HG02973 (cell line): ENCODE data around the gene TNFAIP8.

Experiments used
- ATAC-seq: cut with Tn5 transposase; IDR thresholded peaks from one replicate; pipeline ENCODE4 v1.9.1; 2021; ENCODE audit warnings: moderate library complexity; ENCODE audit not compliant: unreplicated experiment

The TNFAIP8 gene

DNA sequence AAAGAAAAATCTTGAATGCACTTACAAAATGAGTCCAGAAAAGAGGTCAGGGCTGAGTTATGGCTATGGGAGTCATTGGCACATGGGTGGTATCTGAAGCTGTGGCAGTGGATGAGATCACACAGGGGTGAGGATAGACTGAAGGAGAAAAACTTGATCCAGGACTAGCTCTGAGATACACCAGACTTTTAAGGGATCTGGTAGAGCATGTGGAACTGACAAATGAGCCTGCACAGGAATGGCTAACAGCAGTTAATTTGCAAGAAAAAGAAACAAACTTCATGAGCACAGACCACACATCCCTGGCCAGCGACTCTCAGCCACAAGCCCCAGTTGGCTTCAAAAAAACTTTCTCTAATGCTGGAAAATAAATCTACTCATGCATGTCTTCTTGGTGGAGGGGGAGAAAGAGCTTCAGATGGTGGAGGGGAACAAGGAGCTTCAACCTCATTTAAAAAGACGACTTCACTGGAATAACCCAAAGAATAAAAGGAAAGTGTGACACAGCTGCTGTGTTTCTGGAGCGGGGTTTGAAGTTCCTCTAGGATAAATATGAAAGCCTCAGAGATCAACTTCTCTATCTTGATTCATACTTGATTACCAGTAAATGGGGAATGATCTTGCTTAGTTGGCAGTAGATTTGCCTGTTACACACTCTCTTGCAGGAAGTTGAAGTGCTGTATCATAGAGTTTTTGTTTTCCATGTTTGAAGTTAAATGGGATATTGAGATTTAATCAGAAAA is 33.6 kb downstream of the TNFAIP8 start:
- no peak for ATAC-seq

DNA sequence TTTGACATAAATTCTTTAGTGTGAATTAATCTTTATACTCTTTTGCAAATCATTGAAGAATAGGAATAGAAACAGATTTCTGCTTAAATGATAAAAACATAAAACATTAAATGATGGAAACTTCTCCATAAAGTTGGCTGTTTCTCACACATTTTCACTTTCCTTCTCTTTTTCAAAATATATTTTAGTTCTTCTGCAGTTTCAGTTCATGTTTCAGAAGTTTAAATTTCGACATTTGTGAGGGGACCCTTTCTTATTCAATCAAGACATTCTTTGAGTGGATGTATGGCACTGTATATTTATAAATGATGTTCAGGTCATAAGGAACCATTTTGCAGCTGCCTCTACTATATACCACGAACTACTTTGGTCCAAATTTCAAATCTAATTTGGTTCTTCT is 34.6 kb downstream of the TNFAIP8 start:
- ATAC-seq = no peak

DNA sequence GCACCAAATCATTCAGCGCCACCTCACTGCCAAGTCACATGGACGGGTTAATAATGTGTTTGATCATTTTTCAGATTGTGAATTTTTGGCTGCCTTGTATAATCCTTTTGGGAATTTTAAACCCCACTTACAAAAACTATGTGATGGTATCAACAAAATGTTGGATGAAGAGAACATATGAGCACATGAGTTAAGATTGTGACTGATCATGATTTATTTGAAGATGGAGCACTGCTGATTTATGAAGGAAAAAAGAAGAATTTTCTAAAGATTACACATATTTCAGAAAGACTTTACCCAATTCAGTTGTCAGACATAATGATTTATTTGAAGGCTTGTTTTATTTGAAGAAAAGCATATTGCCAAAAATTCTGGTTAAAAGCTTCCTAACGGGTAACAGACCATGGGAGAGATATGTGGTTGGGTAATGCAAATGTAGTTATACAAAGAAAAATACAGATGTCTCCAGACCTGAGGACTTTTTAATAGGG is 37.4 kb downstream of the TNFAIP8 start:
- no peak for ATAC-seq

DNA sequence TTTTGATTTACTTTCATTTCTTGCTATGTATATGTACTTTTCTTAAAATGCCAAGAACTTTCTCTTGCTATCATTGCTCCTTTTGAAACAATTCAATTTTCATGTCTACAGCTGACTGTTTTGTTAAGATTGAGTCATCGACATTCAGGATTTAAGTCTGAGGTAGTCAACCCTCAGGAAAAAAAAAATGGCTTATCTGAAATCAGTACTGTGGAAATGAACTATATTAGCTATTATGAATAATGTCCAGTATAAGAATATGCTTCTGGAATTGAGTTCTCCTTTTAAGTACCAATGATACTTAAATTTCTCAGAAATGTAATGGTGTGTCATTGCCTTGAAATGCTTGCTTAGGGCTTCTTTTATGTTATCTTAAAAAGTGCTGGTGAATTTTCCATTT is 37.9 kb downstream of the TNFAIP8 start:
- ATAC-seq = no peak

DNA sequence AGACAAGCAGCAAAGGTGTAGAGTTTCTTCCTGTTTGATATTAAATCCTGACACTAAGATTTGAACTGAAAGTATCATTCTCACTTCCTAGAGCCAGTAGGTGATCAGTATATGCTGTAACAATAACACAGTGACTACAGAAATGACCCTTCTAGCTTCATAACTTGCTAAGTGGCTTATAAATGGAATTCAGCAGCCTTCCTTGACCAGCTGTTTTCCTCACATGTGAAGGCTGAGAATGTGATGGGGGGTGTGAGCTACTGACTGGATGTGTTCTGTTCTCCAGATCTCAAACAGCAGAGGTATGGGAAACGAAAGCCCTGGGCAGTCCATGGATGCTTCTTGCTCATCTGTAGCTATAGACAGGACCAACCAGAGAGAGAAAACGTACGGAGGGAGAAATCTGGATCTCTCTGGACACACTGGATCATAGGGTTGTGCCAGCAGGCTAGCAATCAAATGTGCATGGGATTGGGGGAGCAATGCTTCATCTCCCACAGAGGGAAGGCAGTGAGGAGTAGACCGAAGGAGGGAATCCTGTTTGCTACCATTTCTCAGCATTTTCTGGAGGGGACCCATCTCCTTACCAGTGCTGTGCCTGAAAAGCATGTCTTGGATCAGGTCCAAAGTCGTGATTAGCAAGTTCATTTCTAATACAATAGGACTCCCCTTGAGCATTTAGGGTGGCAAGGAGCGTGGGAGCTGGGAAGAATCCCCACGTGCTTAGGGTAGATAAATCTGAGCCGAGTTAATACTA is 39.4 kb downstream of the TNFAIP8 start:
- ATAC-seq = peak; percentile 62

DNA sequence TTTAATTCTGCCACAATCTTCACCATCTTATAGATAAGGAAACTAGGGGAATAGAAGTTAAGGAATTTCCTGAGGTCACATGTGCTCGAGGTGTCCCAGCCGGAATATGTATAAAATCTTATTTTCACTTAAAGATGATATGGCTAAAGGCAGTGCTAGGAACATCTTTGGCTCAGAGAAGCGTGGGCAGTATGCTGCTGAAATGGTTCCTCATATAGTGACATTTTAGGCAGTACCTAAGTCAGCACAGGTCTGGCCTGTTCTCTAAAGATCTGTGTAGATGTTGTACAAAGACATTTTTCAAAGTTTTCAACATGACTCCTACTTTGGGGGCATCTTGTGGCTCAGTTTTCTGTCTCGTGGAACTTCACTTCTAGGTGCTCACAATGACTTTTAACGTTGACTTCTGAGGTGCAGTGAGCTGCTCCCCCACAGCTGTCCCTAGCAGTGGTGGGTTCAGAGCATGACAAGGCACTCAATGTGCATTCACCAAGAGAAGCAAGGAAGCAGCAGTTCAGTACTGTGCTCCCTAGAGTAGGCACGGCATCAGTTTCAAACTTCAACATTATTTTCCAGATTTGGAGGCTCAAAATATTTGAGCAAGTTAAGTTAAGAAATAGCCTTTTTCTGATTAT is 40.3 kb downstream of the TNFAIP8 start:
- ATAC-seq = no peak

DNA sequence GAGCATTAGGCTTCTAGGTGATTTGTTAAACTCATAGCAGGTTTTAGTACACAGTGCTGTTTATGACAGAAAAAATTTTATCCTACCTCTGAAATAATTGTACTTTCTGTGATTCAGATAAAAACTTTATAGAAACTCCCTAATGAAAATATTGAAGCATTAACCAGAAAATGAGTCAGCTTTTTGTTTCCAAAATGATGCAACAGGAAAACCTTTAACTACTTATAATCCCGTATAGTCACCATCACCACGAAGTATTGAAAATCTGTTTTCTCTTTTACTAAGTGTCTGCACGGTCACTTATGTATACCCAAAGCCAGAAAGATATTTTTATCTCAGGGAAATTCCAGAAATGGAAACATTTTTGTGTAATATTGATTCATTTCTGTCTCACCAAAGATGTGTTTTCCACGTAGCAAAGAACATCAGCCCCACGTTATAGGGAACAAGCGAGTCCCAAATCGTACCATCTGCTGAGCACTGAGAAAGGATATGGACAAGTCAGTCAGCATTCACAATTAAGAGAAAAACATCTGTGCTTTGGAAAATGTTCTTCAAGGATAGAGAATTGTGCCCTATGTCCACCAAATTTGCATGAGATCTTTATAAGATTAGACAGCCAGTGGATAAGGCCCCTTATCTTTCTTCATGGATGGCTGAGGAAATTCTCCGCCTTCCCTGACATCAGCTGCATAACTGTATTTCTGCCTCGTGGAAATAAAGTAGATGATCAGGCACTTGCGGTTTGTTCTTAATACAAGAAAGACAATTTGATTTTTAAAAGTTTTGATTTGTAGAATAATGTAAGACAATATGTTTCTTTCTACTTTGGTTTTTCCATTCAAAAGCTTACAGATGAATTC is 41.9 kb downstream of the TNFAIP8 start:
- peak; percentile 55 for ATAC-seq

DNA sequence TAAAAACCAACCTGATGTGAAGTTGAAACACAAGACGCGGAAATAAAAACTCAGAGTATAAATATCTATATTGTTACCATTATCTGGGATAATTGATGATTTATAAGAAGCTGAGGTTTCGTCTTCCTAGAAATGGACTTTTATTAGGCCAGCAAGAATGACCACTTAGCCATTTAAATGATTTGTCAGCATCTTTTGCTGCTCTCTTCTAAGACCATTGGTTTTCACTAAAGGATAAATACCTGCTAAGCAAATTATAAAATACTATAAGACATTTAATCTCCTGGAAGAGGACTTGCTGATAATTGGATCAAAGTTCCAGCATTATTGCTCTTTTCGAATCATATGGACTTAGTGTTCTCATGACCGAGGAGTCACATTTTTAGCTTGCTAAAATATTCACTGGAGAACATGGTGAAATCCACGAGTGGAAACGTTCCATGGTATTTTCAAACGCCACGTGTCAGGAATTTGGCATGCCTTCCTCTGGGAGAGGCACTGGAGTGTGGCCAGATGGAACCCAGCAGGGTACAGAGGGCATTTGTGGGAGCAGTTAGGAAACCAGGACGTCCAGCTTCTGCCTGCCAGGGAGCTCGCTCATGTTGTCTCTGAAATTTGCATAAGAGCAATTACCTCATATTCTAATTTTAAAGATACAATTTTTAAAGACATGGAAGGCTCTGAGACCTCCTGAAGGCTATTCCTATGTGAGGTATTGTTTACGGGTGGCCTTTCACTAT is 43.1 kb downstream of the TNFAIP8 start:
- ATAC-seq = no peak

DNA sequence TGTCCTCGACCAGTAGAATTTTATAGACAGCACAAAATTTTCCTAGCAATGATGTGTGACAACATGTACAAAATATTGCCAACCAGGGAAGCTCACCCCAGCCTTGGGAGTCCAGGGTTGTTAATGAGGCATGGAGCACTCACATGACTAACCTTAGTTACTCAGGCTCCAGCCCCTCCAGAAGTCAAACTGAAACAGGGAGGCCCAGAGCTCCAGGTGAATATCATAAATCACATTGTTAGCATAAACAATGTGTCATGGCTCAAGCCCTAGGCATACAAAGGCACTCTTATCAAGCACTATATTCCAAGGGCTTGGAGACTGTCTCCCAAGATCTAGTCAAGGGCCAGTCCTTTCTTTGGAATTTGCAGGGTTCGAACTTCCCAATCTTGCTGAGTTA is 44.4 kb downstream of the TNFAIP8 start:
- no peak for ATAC-seq

DNA sequence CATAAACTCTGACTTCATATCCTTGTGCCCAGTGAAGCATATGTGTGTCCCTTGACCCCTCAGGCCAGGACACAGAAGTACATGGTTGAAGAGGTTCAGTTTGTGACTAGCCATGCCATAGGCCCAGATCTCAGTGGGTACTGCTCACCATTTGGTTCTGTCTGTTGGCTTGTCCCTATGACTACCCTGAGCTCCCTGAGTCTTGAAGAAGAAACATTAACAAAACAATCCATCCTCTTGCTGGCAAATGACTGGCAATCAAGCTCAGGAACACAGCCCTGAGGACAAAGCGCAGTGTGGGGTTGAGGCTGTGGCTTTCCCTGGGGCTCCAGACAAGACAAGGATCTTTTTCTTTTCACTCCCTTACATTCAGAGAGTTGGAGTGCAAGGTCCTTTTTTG is 46.3 kb downstream of the TNFAIP8 start:
- ATAC-seq = no peak

DNA sequence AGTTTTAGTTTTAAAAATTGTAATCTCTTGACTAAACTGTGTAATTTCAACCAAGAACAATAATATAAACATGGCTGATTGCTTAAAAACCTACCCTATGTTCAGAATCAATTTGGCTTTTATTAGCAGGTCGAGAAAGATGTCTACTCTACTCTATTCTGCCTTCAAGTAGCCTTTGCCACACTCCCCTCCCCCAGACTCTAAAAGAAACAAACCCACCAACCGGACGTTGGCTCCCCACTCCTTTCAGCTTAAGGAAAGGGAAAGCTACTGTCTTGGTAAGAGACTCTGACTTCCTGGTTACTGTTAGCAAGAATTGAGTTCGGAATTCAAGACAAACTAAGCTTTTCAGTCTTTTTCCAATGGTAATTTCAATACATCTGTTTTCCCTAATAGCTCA is 46.7 kb downstream of the TNFAIP8 start:
- no peak for ATAC-seq

DNA sequence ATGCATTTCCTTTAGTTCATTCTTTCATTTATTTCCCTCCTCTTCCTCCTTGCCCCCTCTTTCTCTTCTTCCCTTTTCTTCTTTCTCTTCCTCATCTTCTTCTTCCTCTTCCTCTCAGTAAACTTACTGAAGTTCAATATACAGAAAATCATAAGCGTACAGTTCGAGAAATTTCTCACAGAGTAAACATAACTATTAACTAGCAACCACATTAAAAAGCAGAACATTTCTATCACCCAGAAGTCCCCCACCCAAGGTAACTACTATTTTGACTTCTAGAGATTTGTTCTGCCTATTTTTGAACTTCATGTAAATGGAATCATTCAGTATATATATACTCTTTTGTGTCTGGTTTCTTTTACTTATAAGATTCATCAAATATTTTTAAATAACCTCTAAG is 48.2 kb downstream of the TNFAIP8 start:
- ATAC-seq = no peak

DNA sequence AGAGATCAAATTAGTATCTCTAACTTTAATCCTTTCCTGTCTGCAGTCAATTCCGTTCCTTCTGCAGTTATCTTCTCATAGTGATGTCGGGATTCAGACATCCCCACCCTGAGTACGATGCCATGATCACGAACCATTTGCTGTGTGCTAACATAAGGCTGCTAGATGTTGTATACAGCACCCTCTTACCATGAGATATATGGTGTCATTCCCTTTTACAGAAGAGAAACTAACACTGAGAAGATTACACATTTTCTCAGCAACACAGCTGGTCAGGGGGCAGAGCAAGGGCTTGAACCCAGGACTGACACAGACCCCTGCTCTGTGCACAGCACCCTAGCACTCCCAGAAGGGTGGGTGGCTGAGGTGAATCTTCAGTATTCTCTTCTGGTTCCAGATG is 49.6 kb downstream of the TNFAIP8 start:
- no peak for ATAC-seq

DNA sequence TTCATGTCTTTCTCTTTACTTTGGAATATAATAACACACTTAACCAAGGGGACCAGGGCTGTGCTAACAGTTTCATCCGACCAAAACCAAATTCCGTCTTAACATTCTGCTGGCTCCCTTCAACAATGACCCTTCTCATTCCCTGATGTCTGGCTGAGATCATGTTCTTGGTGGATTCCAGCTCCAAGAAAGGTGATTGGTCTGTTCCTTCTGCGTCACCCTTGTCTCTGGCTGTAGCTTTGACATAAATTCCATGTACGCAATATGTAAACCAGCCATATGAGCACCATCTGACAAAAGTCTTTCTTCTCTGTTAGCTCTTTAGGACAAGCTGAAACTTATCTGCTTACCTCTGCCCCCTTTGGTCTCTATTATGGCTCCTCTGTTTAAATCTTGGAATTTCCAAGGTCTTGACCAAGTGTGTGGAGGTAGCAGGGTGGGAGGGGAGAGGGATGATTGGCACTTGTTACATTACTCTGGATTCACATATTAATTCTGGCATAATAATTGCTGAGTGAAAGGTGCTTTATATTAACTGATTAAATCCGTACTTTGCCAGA is 50.8 kb downstream of the TNFAIP8 start:
- no peak for ATAC-seq

DNA sequence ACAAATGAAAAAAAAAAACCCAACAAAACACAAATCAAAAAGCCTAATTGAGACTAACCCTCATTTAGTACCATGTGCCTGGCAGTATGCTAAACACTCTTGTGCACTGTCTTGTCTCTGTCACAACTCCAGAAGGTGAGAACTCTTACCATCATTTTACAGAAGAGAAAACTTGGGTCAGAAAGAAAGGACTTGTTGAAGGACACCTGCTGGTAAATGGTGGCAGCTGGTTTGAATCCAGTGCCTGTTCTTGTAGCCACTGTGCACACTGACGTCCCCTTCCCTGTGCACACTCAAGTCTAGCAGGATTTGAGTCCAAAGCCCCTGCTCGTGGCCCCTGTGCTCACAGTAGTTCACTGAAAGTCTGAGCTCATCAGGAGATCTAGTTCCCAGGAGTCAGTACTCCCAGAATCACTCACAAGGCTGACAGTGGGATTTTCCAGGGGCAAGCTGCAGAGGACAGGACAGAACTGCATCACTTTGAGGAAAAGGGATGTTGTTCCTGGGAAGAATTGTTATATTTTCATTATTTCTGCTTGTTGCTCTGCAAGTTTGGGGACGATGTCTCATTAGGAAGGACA is 53.5 kb downstream of the TNFAIP8 start:
- no peak for ATAC-seq

DNA sequence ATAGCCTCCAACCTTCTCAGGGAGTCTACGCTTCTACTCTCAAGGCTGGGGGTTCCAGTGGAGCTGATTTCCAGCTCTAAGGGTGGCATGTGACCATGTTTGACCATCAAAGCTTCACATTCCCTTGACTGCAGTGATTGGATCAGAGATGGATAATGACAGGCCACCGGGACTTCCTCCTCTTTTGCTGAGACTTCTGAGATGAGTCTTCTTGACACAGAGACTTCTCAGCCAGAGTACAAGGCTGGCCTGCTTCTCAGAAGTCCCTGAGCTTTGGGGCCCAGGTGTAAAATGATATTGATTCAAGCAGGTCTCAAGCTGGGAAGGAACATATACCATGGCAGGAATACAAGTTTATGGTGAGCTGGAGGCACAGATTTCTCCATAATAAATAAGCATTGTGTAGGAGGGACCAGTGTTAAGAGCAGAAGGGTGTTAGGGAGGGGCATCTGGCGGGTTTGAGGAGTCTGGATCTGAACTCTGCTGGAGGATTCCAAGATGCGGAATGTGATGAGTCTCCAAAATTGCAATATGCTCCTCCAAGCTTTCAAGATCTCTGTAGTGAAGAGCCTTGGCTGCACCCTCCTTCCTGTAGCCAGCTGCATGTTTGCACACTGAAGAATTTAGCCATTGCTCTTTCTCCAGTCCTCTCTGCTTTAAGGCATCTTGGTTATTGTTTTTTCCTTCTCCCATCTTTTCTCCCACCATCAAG is 54.8 kb downstream of the TNFAIP8 start:
- peak; percentile 56 for ATAC-seq

DNA sequence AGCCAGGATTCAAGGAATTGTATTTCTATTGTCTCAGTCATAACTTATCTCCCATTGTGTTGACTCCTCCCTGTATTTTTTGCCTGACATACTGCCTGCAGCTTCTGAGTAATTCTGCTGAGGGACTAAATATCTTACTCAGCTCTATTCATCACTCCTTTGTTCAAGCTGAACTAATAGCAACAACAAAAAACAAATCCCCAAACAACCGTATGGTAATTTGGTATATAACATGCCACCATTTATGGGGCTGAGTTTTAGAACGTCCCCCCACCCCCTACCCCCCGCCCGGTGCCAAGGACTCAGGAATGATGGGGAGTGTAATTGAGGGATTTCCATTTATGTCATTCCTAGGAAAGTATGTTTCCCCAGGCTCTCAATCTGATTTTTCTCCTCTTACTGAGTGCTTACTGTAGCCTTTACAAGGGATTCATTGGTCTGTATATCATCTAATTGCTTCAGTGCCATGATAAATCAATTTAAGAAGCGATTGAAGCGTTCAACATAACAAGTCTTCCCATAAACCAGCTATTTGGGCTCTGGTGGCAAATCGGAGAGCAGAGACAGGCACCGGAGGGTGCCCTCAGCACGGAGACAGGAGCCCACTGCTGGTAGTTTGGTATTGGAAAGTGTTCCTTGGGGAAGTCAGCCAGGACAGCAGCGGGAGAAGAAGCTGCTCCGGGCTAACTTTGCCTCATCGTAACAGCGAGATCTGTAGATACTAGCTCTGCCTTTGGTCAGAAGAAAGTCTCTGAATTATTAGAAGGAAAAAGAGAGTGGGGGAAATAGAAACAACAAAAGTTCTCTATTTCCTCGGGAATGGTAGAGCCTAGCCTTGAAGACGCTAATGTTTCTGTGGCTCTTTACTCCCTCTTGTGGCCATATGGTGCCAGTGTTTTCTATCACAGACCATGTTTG is 55.8 kb downstream of the TNFAIP8 start:
- no peak for ATAC-seq
